WTC11 (cell line): ENCODE data around the gene ABITRAM. TPM values are rescaled to one million over a fixed set of nuclear protein-coding genes. Genes with fewer than 3 reads are reported as not detected.

Source experiments
- ATAC-seq: fragments of 200-7000 bp; cut with Tn5 transposase; 2 replicates; pipeline ENCODE4 v1.10.0; 2021; ENCODE audit warnings: mild to moderate bottlenecking, moderate library complexity
- CTCF ChIA-PET: fragments of 300-600 bp; sonication (Branson Sonifier 250); formaldehyde crosslinking; loops from one replicate; lab custom pipeline; 2021; ENCODE audit warnings: antibody characterized with exemption; lab: Charles Lee
- POLR2A ChIA-PET: fragments of 350-600 bp; sonication (Branson Sonifier 250); formaldehyde crosslinking; loops from one replicate; lab custom pipeline; 2021; ENCODE audit warnings: antibody characterized with exemption; lab: Charles Lee
- DNase-seq: peaks from one replicate; pipeline ENCODE4 v3.0.0; 2021; ENCODE audit warnings: low spot score
- H3K27ac Mint-ChIP-seq: 2 replicates; pipeline ENCODE4 v1.8.0; 2021; ENCODE audit warnings: mixed read lengths
- H3K27me3 Mint-ChIP-seq: 2 replicates; pipeline ENCODE4 v1.8.0; 2021; ENCODE audit warnings: low read depth, mild to moderate bottlenecking, moderate library complexity, mixed read lengths
- H3K36me3 Mint-ChIP-seq: 2 replicates; pipeline ENCODE4 v1.8.0; 2021; ENCODE audit warnings: mixed read lengths
- H3K4me1 Mint-ChIP-seq: 2 replicates; pipeline ENCODE4 v1.8.0; 2022; ENCODE audit warnings: mixed read lengths
- H3K4me3 Mint-ChIP-seq: 2 replicates; pipeline ENCODE4 v1.8.0; 2021; ENCODE audit warnings: mild to moderate bottlenecking, moderate library complexity, mixed read lengths
- H3K9me3 Mint-ChIP-seq: 2 replicates; pipeline ENCODE4 v1.8.0; 2021; ENCODE audit warnings: mixed read lengths
- ERG ChIP-seq: fragments of 250-450 bp; sonication (Bioruptor Pico); IDR thresholded peaks from 2 replicates; pipeline ENCODE4 v1.8.0; 2021; ENCODE audit warnings: mild to moderate bottlenecking
- MYBL2 ChIP-seq: sonication (generic); formaldehyde crosslinking; IDR thresholded peaks from 2 replicates; pipeline ENCODE4 v1.8.1; 2023; ENCODE audit warnings: mild to moderate bottlenecking, moderate library complexity, missing genetic modification reagents
- STAT6 ChIP-seq: sonication (generic); formaldehyde crosslinking; conservative IDR thresholded peaks from 2 replicates; pipeline ENCODE4 v1.8.1; 2023; ENCODE audit warnings: mild to moderate bottlenecking, low read depth, missing genetic modification reagents, moderate library complexity
- ZNF138 ChIP-seq: sonication (generic); formaldehyde crosslinking; conservative IDR thresholded peaks from 2 replicates; pipeline ENCODE4 v1.8.1; 2022; ENCODE audit warnings: mild to moderate bottlenecking, moderate library complexity, missing genetic modification reagents
- ZNF423 ChIP-seq: fragments of 250-450 bp; sonication (Bioruptor Pico); IDR thresholded peaks from 2 replicates; pipeline ENCODE4 v2.1.2; 2022; ENCODE audit warnings: mild to moderate bottlenecking, moderate library complexity
- total RNA-seq: library from RNA; stranded (reverse); gene quantifications from 3 replicates; pipeline ENCODE4 v1.2.3, GENCODE V29; 2021
- TF ChIP-seq, protein P1 (sequence below): sonication (generic); formaldehyde crosslinking; IDR thresholded peaks from 2 replicates; pipeline ENCODE4 v1.8.0; 2023; ENCODE audit warnings: missing genetic modification reagents, mild to moderate bottlenecking, borderline replicate concordance
- TF ChIP-seq, protein P2 (sequence below): sonication (generic); formaldehyde crosslinking; IDR thresholded peaks from 2 replicates; pipeline ENCODE4 v1.8.0; 2022; ENCODE audit warnings: missing genetic modification reagents
- TF ChIP-seq, protein P3 (sequence below): sonication (generic); formaldehyde crosslinking; IDR thresholded peaks from 2 replicates; pipeline ENCODE4 v1.8.1; 2023; ENCODE audit warnings: mild to moderate bottlenecking, missing genetic modification reagents, moderate library complexity
- TF ChIP-seq, protein P4 (sequence below): fragments of 250-450 bp; sonication (Bioruptor Pico); IDR thresholded peaks from 2 replicates; pipeline ENCODE4 v1.9.0; 2021; ENCODE audit warnings: mild to moderate bottlenecking, borderline replicate concordance
- TF ChIP-seq, protein P5 (sequence below): sonication (generic); formaldehyde crosslinking; IDR thresholded peaks from 2 replicates; pipeline ENCODE4 v1.8.0; 2022; ENCODE audit warnings: mild to moderate bottlenecking, missing genetic modification reagents

ABITRAM gene
- total RNA-seq, 1 experiment from 2014 or later, result 4.6 TPM

DNA sequence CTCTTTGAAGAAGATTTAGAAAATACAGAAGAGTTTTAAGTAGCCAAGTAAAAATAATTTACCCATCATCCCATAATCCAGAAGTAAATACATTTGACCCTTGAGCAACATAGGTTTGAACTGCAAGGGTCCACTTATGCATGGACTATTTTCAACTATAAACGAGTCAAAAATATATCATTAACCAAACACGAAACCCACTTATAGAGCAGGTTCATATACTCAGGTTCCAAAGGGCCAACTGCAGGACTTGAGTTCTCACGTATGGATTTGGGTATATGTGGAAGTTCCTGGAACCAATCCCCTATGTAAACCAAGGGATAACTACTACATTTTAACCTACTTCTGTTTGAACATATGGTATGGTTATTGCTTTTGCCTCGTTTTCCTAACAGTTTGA is 5.8 kb downstream of the ABITRAM start:
- Mint-ChIP-seq H3K4me1 (peaks cover 5% of the 10 kb centered on the region; the same call in 1 of the 2 replicates), H3K27ac (no peak overlapping the region), H3K36me3 (peaks cover 6% of the 10 kb centered on the region; the same call in 1 of the 2 replicates), H3K4me3 (no peak overlapping the region), H3K9me3 (no peaks in the 10 kb centered on the region), H3K27me3 (no peaks in the 10 kb centered on the region)
- TF ChIP-seq, protein P1, sequence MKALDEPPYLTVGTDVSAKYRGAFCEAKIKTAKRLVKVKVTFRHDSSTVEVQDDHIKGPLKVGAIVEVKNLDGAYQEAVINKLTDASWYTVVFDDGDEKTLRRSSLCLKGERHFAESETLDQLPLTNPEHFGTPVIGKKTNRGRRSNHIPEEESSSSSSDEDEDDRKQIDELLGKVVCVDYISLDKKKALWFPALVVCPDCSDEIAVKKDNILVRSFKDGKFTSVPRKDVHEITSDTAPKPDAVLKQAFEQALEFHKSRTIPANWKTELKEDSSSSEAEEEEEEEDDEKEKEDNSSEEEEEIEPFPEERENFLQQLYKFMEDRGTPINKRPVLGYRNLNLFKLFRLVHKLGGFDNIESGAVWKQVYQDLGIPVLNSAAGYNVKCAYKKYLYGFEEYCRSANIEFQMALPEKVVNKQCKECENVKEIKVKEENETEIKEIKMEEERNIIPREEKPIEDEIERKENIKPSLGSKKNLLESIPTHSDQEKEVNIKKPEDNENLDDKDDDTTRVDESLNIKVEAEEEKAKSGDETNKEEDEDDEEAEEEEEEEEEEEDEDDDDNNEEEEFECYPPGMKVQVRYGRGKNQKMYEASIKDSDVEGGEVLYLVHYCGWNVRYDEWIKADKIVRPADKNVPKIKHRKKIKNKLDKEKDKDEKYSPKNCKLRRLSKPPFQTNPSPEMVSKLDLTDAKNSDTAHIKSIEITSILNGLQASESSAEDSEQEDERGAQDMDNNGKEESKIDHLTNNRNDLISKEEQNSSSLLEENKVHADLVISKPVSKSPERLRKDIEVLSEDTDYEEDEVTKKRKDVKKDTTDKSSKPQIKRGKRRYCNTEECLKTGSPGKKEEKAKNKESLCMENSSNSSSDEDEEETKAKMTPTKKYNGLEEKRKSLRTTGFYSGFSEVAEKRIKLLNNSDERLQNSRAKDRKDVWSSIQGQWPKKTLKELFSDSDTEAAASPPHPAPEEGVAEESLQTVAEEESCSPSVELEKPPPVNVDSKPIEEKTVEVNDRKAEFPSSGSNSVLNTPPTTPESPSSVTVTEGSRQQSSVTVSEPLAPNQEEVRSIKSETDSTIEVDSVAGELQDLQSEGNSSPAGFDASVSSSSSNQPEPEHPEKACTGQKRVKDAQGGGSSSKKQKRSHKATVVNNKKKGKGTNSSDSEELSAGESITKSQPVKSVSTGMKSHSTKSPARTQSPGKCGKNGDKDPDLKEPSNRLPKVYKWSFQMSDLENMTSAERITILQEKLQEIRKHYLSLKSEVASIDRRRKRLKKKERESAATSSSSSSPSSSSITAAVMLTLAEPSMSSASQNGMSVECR (CRISPR knock-in tag), result no peak
- TF ChIP-seq STAT6 (CRISPR knock-in tag) (no peak), ZNF138 (CRISPR knock-in tag) (no peak), ZNF423 (CRISPR knock-in tag) (no peak)
- TF ChIP-seq, protein P2, sequence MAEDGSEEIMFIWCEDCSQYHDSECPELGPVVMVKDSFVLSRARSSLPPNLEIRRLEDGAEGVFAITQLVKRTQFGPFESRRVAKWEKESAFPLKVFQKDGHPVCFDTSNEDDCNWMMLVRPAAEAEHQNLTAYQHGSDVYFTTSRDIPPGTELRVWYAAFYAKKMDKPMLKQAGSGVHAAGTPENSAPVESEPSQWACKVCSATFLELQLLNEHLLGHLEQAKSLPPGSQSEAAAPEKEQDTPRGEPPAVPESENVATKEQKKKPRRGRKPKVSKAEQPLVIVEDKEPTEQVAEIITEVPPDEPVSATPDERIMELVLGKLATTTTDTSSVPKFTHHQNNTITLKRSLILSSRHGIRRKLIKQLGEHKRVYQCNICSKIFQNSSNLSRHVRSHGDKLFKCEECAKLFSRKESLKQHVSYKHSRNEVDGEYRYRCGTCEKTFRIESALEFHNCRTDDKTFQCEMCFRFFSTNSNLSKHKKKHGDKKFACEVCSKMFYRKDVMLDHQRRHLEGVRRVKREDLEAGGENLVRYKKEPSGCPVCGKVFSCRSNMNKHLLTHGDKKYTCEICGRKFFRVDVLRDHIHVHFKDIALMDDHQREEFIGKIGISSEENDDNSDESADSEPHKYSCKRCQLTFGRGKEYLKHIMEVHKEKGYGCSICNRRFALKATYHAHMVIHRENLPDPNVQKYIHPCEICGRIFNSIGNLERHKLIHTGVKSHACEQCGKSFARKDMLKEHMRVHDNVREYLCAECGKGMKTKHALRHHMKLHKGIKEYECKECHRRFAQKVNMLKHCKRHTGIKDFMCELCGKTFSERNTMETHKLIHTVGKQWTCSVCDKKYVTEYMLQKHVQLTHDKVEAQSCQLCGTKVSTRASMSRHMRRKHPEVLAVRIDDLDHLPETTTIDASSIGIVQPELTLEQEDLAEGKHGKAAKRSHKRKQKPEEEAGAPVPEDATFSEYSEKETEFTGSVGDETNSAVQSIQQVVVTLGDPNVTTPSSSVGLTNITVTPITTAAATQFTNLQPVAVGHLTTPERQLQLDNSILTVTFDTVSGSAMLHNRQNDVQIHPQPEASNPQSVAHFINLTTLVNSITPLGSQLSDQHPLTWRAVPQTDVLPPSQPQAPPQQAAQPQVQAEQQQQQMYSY (CRISPR knock-in tag), result no peak
- TF ChIP-seq, protein P3, sequence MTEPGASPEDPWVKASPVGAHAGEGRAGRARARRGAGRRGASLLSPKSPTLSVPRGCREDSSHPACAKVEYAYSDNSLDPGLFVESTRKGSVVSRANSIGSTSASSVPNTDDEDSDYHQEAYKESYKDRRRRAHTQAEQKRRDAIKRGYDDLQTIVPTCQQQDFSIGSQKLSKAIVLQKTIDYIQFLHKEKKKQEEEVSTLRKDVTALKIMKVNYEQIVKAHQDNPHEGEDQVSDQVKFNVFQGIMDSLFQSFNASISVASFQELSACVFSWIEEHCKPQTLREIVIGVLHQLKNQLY (CRISPR knock-in tag), result no peak
- ChIA-PET CTCF (no interaction called here), POLR2A (no interaction called here)
- no peak for DNase-seq
- ATAC-seq, result no peak

GRCh38 chr9:108950168-108950567 is 16.0 kb downstream of the ABITRAM start:
- Mint-ChIP-seq H3K36me3 (peaks cover 17% of the 10 kb centered on the region), H3K27me3 (no peaks in the 10 kb centered on the region), H3K27ac (no peak overlapping the region), H3K9me3 (no peaks in the 10 kb centered on the region), H3K4me3 (no peak overlapping the region)
- DNase-seq (no peak), ATAC-seq (no peak)
- ChIA-PET CTCF (interaction anchor here (1.4 kb wide), 2 partner anchors 233 to 461 kb away, joined by 3 to 4 read pairs; no protein-coding TSS in a partner anchor), POLR2A (no interaction called here)
- TF ChIP-seq, protein P4, sequence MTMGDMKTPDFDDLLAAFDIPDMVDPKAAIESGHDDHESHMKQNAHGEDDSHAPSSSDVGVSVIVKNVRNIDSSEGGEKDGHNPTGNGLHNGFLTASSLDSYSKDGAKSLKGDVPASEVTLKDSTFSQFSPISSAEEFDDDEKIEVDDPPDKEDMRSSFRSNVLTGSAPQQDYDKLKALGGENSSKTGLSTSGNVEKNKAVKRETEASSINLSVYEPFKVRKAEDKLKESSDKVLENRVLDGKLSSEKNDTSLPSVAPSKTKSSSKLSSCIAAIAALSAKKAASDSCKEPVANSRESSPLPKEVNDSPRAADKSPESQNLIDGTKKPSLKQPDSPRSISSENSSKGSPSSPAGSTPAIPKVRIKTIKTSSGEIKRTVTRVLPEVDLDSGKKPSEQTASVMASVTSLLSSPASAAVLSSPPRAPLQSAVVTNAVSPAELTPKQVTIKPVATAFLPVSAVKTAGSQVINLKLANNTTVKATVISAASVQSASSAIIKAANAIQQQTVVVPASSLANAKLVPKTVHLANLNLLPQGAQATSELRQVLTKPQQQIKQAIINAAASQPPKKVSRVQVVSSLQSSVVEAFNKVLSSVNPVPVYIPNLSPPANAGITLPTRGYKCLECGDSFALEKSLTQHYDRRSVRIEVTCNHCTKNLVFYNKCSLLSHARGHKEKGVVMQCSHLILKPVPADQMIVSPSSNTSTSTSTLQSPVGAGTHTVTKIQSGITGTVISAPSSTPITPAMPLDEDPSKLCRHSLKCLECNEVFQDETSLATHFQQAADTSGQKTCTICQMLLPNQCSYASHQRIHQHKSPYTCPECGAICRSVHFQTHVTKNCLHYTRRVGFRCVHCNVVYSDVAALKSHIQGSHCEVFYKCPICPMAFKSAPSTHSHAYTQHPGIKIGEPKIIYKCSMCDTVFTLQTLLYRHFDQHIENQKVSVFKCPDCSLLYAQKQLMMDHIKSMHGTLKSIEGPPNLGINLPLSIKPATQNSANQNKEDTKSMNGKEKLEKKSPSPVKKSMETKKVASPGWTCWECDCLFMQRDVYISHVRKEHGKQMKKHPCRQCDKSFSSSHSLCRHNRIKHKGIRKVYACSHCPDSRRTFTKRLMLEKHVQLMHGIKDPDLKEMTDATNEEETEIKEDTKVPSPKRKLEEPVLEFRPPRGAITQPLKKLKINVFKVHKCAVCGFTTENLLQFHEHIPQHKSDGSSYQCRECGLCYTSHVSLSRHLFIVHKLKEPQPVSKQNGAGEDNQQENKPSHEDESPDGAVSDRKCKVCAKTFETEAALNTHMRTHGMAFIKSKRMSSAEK (CRISPR knock-in tag), result no peak
- TF ChIP-seq, protein P5, sequence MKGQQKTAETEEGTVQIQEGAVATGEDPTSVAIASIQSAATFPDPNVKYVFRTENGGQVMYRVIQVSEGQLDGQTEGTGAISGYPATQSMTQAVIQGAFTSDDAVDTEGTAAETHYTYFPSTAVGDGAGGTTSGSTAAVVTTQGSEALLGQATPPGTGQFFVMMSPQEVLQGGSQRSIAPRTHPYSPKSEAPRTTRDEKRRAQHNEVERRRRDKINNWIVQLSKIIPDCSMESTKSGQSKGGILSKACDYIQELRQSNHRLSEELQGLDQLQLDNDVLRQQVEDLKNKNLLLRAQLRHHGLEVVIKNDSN (CRISPR knock-in tag), result no peak
- TF ChIP-seq MYBL2 (CRISPR knock-in tag) (no peak), ERG (CRISPR knock-in tag) (no peak)
- TF ChIP-seq, protein P2 (CRISPR knock-in tag), result no peak
- TF ChIP-seq, all 79 proteins: peak for 0
- no peaks in the 10 kb centered on the region for H3K4me1 Mint-ChIP-seq
